Measurements from ENCODE around the gene CYLD.
A peak's percentile ranks its signal among the peaks of the same experiment; 100 is the strongest.

CYLD gene

GRCh38 chr16:50838885-50839284, 97.0 kb downstream of the CYLD start:
- Histone ChIP-seq H3K27me3 (replicated peaks; ENCODE audit: control insufficient read depth, insufficient read depth, low read length) (no peaks in the 10 kb centered on the region; the same call in 1 of the 2 replicates), H3K4me3 (replicated peaks; ENCODE audit: low read depth, low read length) (no peak overlapping the region), H3K36me3 (ENCODE audit: control insufficient read depth, insufficient read depth, low read length) (no peaks in the 10 kb centered on the region)
- no peak for DNase-seq (ENCODE audit: extremely low read depth, insufficient read length)
- no peak for TF ChIP-seq CTCF (IDR thresholded peaks at IDR 0.05; ENCODE audit: insufficient read depth, low read length, poor library complexity, severe bottlenecking)

- TF ChIP-seq CTCF (IDR thresholded peaks at IDR 0.05; ENCODE audit: insufficient read depth, low read length, poor library complexity, severe bottlenecking), result no peak
- no peak for DNase-seq (ENCODE audit: extremely low read depth, insufficient read length)
- H3K4me3 ChIP-seq (replicated peaks; ENCODE audit: low read depth, low read length), result no peak overlapping the region
- no peaks in the 10 kb centered on the region for H3K36me3 ChIP-seq (ENCODE audit: control insufficient read depth, insufficient read depth, low read length)
- no peaks in the 10 kb centered on the region; the same call in 1 of the 2 replicates for H3K27me3 ChIP-seq (replicated peaks; ENCODE audit: control insufficient read depth, insufficient read depth, low read length)
These were observed 97.5 kb downstream of the CYLD start for GRCh38 chr16:50839356-50839755.

- H3K27me3 ChIP-seq (replicated peaks; ENCODE audit: control insufficient read depth, insufficient read depth, low read length), result no peaks in the 10 kb centered on the region; the same call in 1 of the 2 replicates
- no peaks in the 10 kb centered on the region for H3K36me3 ChIP-seq (ENCODE audit: control insufficient read depth, insufficient read depth, low read length)
- TF ChIP-seq CTCF (IDR thresholded peaks at IDR 0.05; ENCODE audit: insufficient read depth, low read length, poor library complexity, severe bottlenecking), result no peak
- H3K4me3 ChIP-seq (replicated peaks; ENCODE audit: low read depth, low read length), result no peak overlapping the region
- DNase-seq (ENCODE audit: extremely low read depth, insufficient read length), result no peak
These were observed 98.2 kb downstream of the CYLD start for GRCh38 chr16:50839920-50840729.

GRCh38 chr16:50841081-50841886, 99.4 kb downstream of the CYLD start:
- no peak for TF ChIP-seq CTCF (IDR thresholded peaks at IDR 0.05; ENCODE audit: insufficient read depth, low read length, poor library complexity, severe bottlenecking)
- Histone ChIP-seq H3K36me3 (ENCODE audit: control insufficient read depth, insufficient read depth, low read length) (no peaks in the 10 kb centered on the region), H3K4me3 (replicated peaks; ENCODE audit: low read depth, low read length) (peak overlapping the region; percentile 2; the same call in 1 of the 2 replicates), H3K27me3 (replicated peaks; ENCODE audit: control insufficient read depth, insufficient read depth, low read length) (no peaks in the 10 kb centered on the region; the same call in none of the 2 replicates)
- peak; percentile 29 for DNase-seq (ENCODE audit: extremely low read depth, insufficient read length)

GRCh38 chr16:50842013-50842505, 100.2 kb downstream of the CYLD start:
- TF ChIP-seq CTCF (IDR thresholded peaks at IDR 0.05; ENCODE audit: insufficient read depth, low read length, poor library complexity, severe bottlenecking), result no peak
- no peak for DNase-seq (ENCODE audit: extremely low read depth, insufficient read length)
- Histone ChIP-seq H3K4me3 (replicated peaks; ENCODE audit: low read depth, low read length) (no peak overlapping the region), H3K36me3 (ENCODE audit: control insufficient read depth, insufficient read depth, low read length) (no peaks in the 10 kb centered on the region), H3K27me3 (replicated peaks; ENCODE audit: control insufficient read depth, insufficient read depth, low read length) (no peaks in the 10 kb centered on the region; the same call in none of the 2 replicates)
